HCT116 (cell line): ENCODE measurements around the gene TMEM209. TPM values are rescaled to one million over a fixed set of nuclear protein-coding genes. Genes with fewer than 3 reads are reported as not detected.
A peak's percentile ranks its signal among the peaks of the same experiment; 100 is the strongest.

Experiments
- ATAC-seq: fragments of 200-7000 bp; cut with Tn5 transposase; 2 replicates; pipeline ENCODE4 v1.9.1; 2020; ENCODE audit warnings: mild to moderate bottlenecking, moderate library complexity
- BruUV-seq: library from RNA; stranded (reverse); fragments of 400-500 nt; replicated peaks from 2 replicates; lab custom pipeline; 2021; lab: Mats Ljungman, UMichigan
- CTCF ChIA-PET: fragments of 300-600 bp; sonication (Branson Sonifier 250); formaldehyde crosslinking; loops from one replicate; lab custom pipeline; 2021; ENCODE audit warnings: antibody characterized with exemption; lab: Charles Lee
- POLR2A ChIA-PET: fragments of 300-600, 350-600 bp; sonication (Branson Sonifier 250); formaldehyde crosslinking; loops from one replicate; lab custom pipeline; 2021; ENCODE audit warnings: antibody characterized with exemption; lab: Charles Lee
- RAD21 ChIA-PET, 2 experiments: fragments of 300-600 bp; sonication (Branson Sonifier 250); formaldehyde crosslinking; loops; one replicate each; lab custom pipeline; 2023; ENCODE audit warnings: low total read pairs in 2 of 2; ENCODE audit not compliant: uncharacterized antibody in 2 of 2, unreplicated experiment in 2 of 2, low non-redundant PET in 1 of 2; lab: Charles Lee
- DNase-seq: peaks from one replicate; pipeline ENCODE4 v3.0.0-alpha.2; 2010; ENCODE audit warnings: low read depth, low spot score
- H2AFZ ChIP-seq: fragments of 200-600 bp; shearing (Covaris generic), sonication (generic); 2 replicates; pipeline ENCODE4 v1.6.1; 2017; ENCODE audit warnings: low read depth, mixed run types, mixed read lengths, antibody characterized with exemption, low read length; ENCODE audit not compliant: poor library complexity, severe bottlenecking
- H3K27ac ChIP-seq: 2 replicates; pipeline ENCODE4 v1.5.1; 2012; ENCODE audit warnings: low read depth, low read length
- H3K27me3 ChIP-seq: fragments of 200-600 bp; sonication (generic); 2 replicates; pipeline ENCODE4 v1.6.1; 2016; ENCODE audit warnings: mixed run types, low read length, mixed read lengths; ENCODE audit not compliant: insufficient read depth
- H3K36me3 ChIP-seq, 2 experiments: fragments of 200-500 bp in 1 of 2; fragments of 200-600 bp in 1 of 2; sonication (Bioruptor generic) in 1 of 2; sonication (generic) in 1 of 2; 2 replicates each; pipeline versions ENCODE4 v1.5.1 to v1.6.1; 2014 to 2016; ENCODE audit warnings: low read length in 2 of 2, inconsistent platforms in 1 of 2, mixed read lengths in 1 of 2, mixed run types in 1 of 2; ENCODE audit not compliant: insufficient read depth in 2 of 2, control insufficient read depth in 1 of 2
- H3K4me1 ChIP-seq, 2 experiments: fragments of 200-600 bp in 1 of 2; sonication (generic) in 1 of 2; 2 replicates each; pipeline versions ENCODE4 v1.5.1 to v1.6.1; 2012 to 2017; ENCODE audit warnings: low read length in 2 of 2, inconsistent platforms in 1 of 2, mild to moderate bottlenecking in 1 of 2, mixed read lengths in 1 of 2, mixed run types in 1 of 2, moderate library complexity in 1 of 2; ENCODE audit not compliant: insufficient read depth in 2 of 2, control insufficient read depth in 1 of 2
- H3K4me2 ChIP-seq: fragments of 200-600 bp; sonication (generic); 2 replicates; pipeline ENCODE4 v1.6.1; 2017; ENCODE audit warnings: mixed run types, low read length, mixed read lengths
- H3K4me3 ChIP-seq, 2 experiments: fragments of 200-600 bp in 1 of 2; sonication (generic) in 1 of 2; replicated peaks in 1 of 2; 2 replicates each; pipeline ENCODE4 v1.5.1; 2011 to 2016; ENCODE audit warnings: low read length in 2 of 2, control low read depth in 1 of 2, low read depth in 1 of 2, mild to moderate bottlenecking in 1 of 2, mixed read lengths in 1 of 2, mixed run types in 1 of 2
- H3K79me2 ChIP-seq: fragments of 200-600 bp; sonication (generic); 2 replicates; pipeline ENCODE4 v1.6.1; 2017; ENCODE audit warnings: mild to moderate bottlenecking, mixed run types, low read length, moderate library complexity, mixed read lengths; ENCODE audit not compliant: insufficient read depth
- H3K9ac ChIP-seq: fragments of 200-600 bp; sonication (generic); 2 replicates; pipeline ENCODE4 v1.6.1; 2016; ENCODE audit warnings: low read length, mixed read lengths
- H3K9me2 ChIP-seq: fragments of 200-600 bp; sonication (generic), shearing (Covaris generic); 2 replicates; pipeline ENCODE4 v1.6.1; 2017; ENCODE audit warnings: mixed run types, mild to moderate bottlenecking, moderate library complexity; ENCODE audit not compliant: insufficient read depth
- H3K9me3 ChIP-seq, 2 experiments: fragments of 200-500 bp in 1 of 2; fragments of 200-600 bp in 1 of 2; sonication (Bioruptor generic) in 1 of 2; sonication (generic) in 1 of 2; 2 replicates each; pipeline ENCODE4 v1.6.1; 2014 to 2017; ENCODE audit warnings: low read length in 2 of 2, mixed read lengths in 2 of 2, inconsistent platforms in 1 of 2, low read depth in 1 of 2, mild to moderate bottlenecking in 1 of 2, mixed run types in 1 of 2, moderate library complexity in 1 of 2; ENCODE audit not compliant: control insufficient read depth in 1 of 2, insufficient read depth in 1 of 2
- H4K20me1 ChIP-seq: fragments of 200-600 bp; sonication (generic), shearing (Covaris generic); 2 replicates; pipeline ENCODE4 v1.6.1; 2017; ENCODE audit warnings: mixed run types, mild to moderate bottlenecking, moderate library complexity; ENCODE audit not compliant: insufficient read depth
- CBX3 ChIP-seq: IDR thresholded peaks from 2 replicates; pipeline ENCODE4 v1.6.1; 2012; ENCODE audit warnings: low read depth
- CEBPB ChIP-seq: IDR thresholded peaks from 2 replicates; pipeline ENCODE4 v1.6.1; 2012; ENCODE audit warnings: low read depth
- EGR1 ChIP-seq: IDR thresholded peaks from 2 replicates; pipeline ENCODE4 v1.6.1; 2012; ENCODE audit warnings: low read depth
- EZH2 ChIP-seq: fragments of 200-600 bp; sonication (generic); IDR thresholded peaks from 2 replicates; pipeline ENCODE4 v1.6.1; 2017; ENCODE audit warnings: antibody characterized with exemption, mixed run types
- JUND ChIP-seq: IDR thresholded peaks from 2 replicates; pipeline ENCODE4 v1.6.1; 2012
- POLR2AphosphoS5 ChIP-seq: IDR thresholded peaks from 2 replicates; pipeline ENCODE4 v1.6.1; 2011; ENCODE audit warnings: mild to moderate bottlenecking, low read depth, low read length, moderate library complexity
- SIN3A ChIP-seq: IDR thresholded peaks from 2 replicates; pipeline ENCODE4 v1.6.1; 2012; ENCODE audit warnings: low read depth
- SRF ChIP-seq: IDR thresholded peaks from 2 replicates; pipeline ENCODE4 v1.6.1; 2012; ENCODE audit warnings: low read depth
- YY1 ChIP-seq: IDR thresholded peaks from 2 replicates; pipeline ENCODE4 v1.6.1; 2011; ENCODE audit warnings: low read length, low read depth, moderate library complexity, mild to moderate bottlenecking; ENCODE audit not compliant: insufficient replicate concordance; ENCODE audit errors: extremely low read depth
- ZFX ChIP-seq: fragments of 450-650 bp; IDR thresholded peaks from 2 replicates; pipeline ENCODE4 v1.6.1; 2017
- ZNF274 ChIP-seq: fragments of 200-500 bp; sonication (Bioruptor generic); IDR thresholded peaks from 2 replicates; pipeline ENCODE4 v1.6.1; 2014; ENCODE audit warnings: mild to moderate bottlenecking, low read depth, low read length, inconsistent platforms
- intact Hi-C: fragments of 100-400 bp; cut with micrococcal nuclease; formaldehyde crosslinking; loops from 2 replicates; pipeline ENCODE4 v1.10.0; 2022
- total RNA-seq: library from RNA; stranded (reverse); gene quantifications from one replicate; pipeline ENCODE4 v1.2.1, GENCODE V29; 2021; ENCODE audit not compliant: unreplicated experiment
- TF ChIP-seq, protein P1 (sequence below): IDR thresholded peaks from 2 replicates; pipeline ENCODE4 v1.6.1; 2011; ENCODE audit warnings: mild to moderate bottlenecking, low read length, moderate library complexity; ENCODE audit not compliant: insufficient replicate concordance; ENCODE audit errors: extremely low read depth
- TF ChIP-seq, protein P2 (sequence below), 3 experiments: fragments of 200-600 bp in 1 of 3; sonication (generic) in 1 of 3; IDR thresholded peaks in 2 of 3; conservative IDR thresholded peaks in 1 of 3; 2 replicates each; pipeline ENCODE4 v1.5.1; 2012 to 2017; ENCODE audit warnings: low read depth in 2 of 3, low read length in 2 of 3, antibody characterized with exemption in 1 of 3, borderline replicate concordance in 1 of 3, control low read depth in 1 of 3, mild to moderate bottlenecking in 1 of 3, mixed read lengths in 1 of 3, mixed run types in 1 of 3, moderate library complexity in 1 of 3; ENCODE audit not compliant: insufficient read depth in 1 of 3
- TF ChIP-seq, protein P3 (sequence below): IDR thresholded peaks from 2 replicates; pipeline ENCODE4 v1.6.1; 2012
- TF ChIP-seq, protein P4 (sequence below): IDR thresholded peaks from 2 replicates; pipeline ENCODE4 v1.6.1; 2012; ENCODE audit warnings: low read depth

TMEM209 gene
- total RNA-seq, 1 experiment from 2014 or later, result 35.8 TPM

DNA sequence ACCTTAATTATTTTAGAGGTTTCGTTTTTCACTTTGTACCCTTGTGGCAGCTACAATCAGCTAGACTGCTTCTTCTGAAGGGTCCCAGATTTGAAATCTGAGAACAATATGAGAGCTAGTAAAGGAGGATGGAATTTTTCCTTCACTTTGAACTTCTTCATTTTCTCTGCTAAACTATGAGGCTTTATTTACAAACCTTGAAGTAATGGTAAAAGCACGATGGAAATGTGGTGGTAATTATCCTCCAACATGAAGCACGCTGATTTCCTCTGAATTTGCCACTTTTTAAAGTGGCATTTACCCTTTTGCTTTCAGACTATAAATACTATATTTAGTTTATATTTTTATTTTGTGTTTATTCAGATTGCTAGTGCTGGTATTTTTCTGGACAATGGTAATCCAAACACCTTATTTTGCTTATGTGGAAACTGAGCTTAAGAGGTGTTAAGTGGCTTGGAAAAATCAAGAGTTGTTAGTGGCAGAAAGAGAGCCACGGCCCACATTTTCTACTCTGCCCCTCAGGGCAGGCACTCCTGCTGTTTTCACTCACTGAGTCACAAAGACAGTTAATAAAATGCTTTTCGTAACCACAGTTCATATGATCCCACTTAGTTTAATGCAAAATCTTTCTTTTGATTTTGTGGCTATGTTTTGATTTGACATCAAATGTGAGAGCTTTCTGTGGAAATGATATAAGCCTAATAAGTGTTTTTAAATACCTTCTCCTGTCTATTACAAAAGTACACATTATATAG lies 5.2 kb upstream of the TMEM209 start:
- H3K27me3 ChIP-seq, result no peaks in the 10 kb centered on the region
- no peaks in the 10 kb centered on the region for H3K36me3 ChIP-seq
- H3K9ac ChIP-seq, result no peak overlapping the region
- intact Hi-C loops, result no loop called here
- H3K4me3 ChIP-seq, result no peak overlapping the region
- no peaks in the 10 kb centered on the region for H4K20me1 ChIP-seq
- ATAC-seq, result no peak
- BruUV-seq, result no TSS peak
- no peak overlapping the region for H3K4me2 ChIP-seq
- H3K27ac ChIP-seq, result no peak overlapping the region
- CTCF ChIA-PET, result no interaction called here
- H3K9me2 ChIP-seq, result no peaks in the 10 kb centered on the region
- no peak for DNase-seq
- POLR2A ChIA-PET, result no interaction called here
- H3K4me1 ChIP-seq, result peaks cover 7 to 13% of the 10 kb centered on the region in 2 experiments; a peak in 3 of 4 replicates
- RAD21 ChIA-PET, result no interaction called here
- no peaks in the 10 kb centered on the region for H3K9me3 ChIP-seq
- TF ChIP-seq ZFX, result no peak
- no peak for TF ChIP-seq EGR1
- TF ChIP-seq CBX3, result no peak
- TF ChIP-seq, protein P1, sequence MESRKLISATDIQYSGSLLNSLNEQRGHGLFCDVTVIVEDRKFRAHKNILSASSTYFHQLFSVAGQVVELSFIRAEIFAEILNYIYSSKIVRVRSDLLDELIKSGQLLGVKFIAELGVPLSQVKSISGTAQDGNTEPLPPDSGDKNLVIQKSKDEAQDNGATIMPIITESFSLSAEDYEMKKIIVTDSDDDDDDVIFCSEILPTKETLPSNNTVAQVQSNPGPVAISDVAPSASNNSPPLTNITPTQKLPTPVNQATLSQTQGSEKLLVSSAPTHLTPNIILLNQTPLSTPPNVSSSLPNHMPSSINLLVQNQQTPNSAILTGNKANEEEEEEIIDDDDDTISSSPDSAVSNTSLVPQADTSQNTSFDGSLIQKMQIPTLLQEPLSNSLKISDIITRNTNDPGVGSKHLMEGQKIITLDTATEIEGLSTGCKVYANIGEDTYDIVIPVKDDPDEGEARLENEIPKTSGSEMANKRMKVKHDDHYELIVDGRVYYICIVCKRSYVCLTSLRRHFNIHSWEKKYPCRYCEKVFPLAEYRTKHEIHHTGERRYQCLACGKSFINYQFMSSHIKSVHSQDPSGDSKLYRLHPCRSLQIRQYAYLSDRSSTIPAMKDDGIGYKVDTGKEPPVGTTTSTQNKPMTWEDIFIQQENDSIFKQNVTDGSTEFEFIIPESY, result no peak
- TF ChIP-seq, protein P2, sequence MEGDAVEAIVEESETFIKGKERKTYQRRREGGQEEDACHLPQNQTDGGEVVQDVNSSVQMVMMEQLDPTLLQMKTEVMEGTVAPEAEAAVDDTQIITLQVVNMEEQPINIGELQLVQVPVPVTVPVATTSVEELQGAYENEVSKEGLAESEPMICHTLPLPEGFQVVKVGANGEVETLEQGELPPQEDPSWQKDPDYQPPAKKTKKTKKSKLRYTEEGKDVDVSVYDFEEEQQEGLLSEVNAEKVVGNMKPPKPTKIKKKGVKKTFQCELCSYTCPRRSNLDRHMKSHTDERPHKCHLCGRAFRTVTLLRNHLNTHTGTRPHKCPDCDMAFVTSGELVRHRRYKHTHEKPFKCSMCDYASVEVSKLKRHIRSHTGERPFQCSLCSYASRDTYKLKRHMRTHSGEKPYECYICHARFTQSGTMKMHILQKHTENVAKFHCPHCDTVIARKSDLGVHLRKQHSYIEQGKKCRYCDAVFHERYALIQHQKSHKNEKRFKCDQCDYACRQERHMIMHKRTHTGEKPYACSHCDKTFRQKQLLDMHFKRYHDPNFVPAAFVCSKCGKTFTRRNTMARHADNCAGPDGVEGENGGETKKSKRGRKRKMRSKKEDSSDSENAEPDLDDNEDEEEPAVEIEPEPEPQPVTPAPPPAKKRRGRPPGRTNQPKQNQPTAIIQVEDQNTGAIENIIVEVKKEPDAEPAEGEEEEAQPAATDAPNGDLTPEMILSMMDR (IDR thresholded peaks at IDR 0.05 in 2 of 3, conservative IDR thresholded peaks at IDR 0.05 in 1 of 3; ENCODE audit: borderline replicate concordance in 1 of 3, insufficient read depth in 1 of 3, low read depth in 2 of 3, low read length in 2 of 3), result no peak
- TF ChIP-seq CEBPB, result no peak
- no peak for TF ChIP-seq SIN3A
- no peak for TF ChIP-seq ZNF274
- TF ChIP-seq, protein P3, sequence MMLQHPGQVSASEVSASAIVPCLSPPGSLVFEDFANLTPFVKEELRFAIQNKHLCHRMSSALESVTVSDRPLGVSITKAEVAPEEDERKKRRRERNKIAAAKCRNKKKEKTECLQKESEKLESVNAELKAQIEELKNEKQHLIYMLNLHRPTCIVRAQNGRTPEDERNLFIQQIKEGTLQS, result no peak
- TF ChIP-seq, protein P4, sequence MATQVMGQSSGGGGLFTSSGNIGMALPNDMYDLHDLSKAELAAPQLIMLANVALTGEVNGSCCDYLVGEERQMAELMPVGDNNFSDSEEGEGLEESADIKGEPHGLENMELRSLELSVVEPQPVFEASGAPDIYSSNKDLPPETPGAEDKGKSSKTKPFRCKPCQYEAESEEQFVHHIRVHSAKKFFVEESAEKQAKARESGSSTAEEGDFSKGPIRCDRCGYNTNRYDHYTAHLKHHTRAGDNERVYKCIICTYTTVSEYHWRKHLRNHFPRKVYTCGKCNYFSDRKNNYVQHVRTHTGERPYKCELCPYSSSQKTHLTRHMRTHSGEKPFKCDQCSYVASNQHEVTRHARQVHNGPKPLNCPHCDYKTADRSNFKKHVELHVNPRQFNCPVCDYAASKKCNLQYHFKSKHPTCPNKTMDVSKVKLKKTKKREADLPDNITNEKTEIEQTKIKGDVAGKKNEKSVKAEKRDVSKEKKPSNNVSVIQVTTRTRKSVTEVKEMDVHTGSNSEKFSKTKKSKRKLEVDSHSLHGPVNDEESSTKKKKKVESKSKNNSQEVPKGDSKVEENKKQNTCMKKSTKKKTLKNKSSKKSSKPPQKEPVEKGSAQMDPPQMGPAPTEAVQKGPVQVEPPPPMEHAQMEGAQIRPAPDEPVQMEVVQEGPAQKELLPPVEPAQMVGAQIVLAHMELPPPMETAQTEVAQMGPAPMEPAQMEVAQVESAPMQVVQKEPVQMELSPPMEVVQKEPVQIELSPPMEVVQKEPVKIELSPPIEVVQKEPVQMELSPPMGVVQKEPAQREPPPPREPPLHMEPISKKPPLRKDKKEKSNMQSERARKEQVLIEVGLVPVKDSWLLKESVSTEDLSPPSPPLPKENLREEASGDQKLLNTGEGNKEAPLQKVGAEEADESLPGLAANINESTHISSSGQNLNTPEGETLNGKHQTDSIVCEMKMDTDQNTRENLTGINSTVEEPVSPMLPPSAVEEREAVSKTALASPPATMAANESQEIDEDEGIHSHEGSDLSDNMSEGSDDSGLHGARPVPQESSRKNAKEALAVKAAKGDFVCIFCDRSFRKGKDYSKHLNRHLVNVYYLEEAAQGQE, result no peak
- TF ChIP-seq POLR2AphosphoS5, result no peak
- no peak for TF ChIP-seq EZH2
- TF ChIP-seq JUND, result no peak
- TF ChIP-seq YY1, result no peak
- no peak for TF ChIP-seq SRF
- no peaks in the 10 kb centered on the region for H3K79me2 ChIP-seq
- peak overlapping the region; percentile 68 for H2AFZ ChIP-seq
